Upper lobe of right lung (tissue), 1 donor: ENCODE measurements around the gene PIK3CB. TPM values are rescaled to one million over a fixed set of nuclear protein-coding genes. Genes with fewer than 3 reads are reported as not detected.
"Not testable (repeated sequence)": the region's sequence is repeated elsewhere in the genome, so short reads cannot be mapped to it uniquely, and the experiment has no call there.

Experiments used
- ATAC-seq: fragments of 200-7000 bp; cut with Tn5 transposase; one replicate; pipeline ENCODE4 v1.9.1; 2020; ENCODE audit warnings: mild to moderate bottlenecking, moderate library complexity
- DNase-seq: peaks from one replicate; pipeline ENCODE4 v3.0.0-alpha.2; 2020
- H3K27ac ChIP-seq: fragments of 200-600 bp; one replicate; pipeline ENCODE4 v1.8.0; 2022
- H3K27me3 ChIP-seq: fragments of 200-600 bp; one replicate; pipeline ENCODE4 v1.8.0; 2022; ENCODE audit warnings: mild to moderate bottlenecking
- H3K36me3 ChIP-seq: fragments of 200-600 bp; one replicate; pipeline ENCODE4 v1.8.0; 2022
- H3K4me1 ChIP-seq: fragments of 200-600 bp; one replicate; pipeline ENCODE4 v1.8.0; 2022
- H3K4me3 ChIP-seq: fragments of 200-600 bp; one replicate; pipeline ENCODE4 v1.8.0; 2022; ENCODE audit warnings: mild to moderate bottlenecking
- H3K9me3 ChIP-seq: fragments of 200-600 bp; one replicate; pipeline ENCODE4 v1.8.0; 2022
- intact Hi-C: fragments of 100-400 bp; cut with DNase I; formaldehyde crosslinking; loops from one replicate; pipeline ENCODE4 v1.11.0; 2022
- total RNA-seq: library from RNA; stranded (reverse); fragmentation: NEBNext Ultra II Directional; extraction: Animal tissue kit (Norgen Biotek cat#: 25700); gene quantifications from one replicate; pipeline ENCODE4 v1.2.1, GENCODE V29; 2021
- TF ChIP-seq, protein P1 (sequence below): fragments of 200-600 bp; IDR thresholded peaks from one replicate; pipeline ENCODE4 v1.8.0; 2022; ENCODE audit warnings: antibody characterized with exemption
- donor health status: DM: no; HTN: yes; CAD: no; lungs with severe emphysema.

Gene PIK3CB
- total RNA-seq, 1 donor from 2014 or later = 37.4 TPM

GRCh38 chr3:138797508-138798038, 37.2 kb downstream of the PIK3CB start:
- Histone ChIP-seq H3K4me1 (no peaks in the 10 kb centered on the region), H3K9me3 (no peaks in the 10 kb centered on the region), H3K36me3 (peaks cover 24% of the 10 kb centered on the region), H3K4me3 (no peak overlapping the region), H3K27ac (no peak overlapping the region), H3K27me3 (no peaks in the 10 kb centered on the region)
- intact Hi-C loops = no loop called here
- TF ChIP-seq, protein P1, sequence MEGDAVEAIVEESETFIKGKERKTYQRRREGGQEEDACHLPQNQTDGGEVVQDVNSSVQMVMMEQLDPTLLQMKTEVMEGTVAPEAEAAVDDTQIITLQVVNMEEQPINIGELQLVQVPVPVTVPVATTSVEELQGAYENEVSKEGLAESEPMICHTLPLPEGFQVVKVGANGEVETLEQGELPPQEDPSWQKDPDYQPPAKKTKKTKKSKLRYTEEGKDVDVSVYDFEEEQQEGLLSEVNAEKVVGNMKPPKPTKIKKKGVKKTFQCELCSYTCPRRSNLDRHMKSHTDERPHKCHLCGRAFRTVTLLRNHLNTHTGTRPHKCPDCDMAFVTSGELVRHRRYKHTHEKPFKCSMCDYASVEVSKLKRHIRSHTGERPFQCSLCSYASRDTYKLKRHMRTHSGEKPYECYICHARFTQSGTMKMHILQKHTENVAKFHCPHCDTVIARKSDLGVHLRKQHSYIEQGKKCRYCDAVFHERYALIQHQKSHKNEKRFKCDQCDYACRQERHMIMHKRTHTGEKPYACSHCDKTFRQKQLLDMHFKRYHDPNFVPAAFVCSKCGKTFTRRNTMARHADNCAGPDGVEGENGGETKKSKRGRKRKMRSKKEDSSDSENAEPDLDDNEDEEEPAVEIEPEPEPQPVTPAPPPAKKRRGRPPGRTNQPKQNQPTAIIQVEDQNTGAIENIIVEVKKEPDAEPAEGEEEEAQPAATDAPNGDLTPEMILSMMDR = no peak
- ATAC-seq (no peak), DNase-seq (no peak)

GRCh38 chr3:138796761-138797160, 38.0 kb downstream of the PIK3CB start:
- no peak overlapping the region for H3K27ac ChIP-seq
- H3K9me3 ChIP-seq = no peaks in the 10 kb centered on the region
- H3K4me1 ChIP-seq = no peaks in the 10 kb centered on the region
- TF ChIP-seq, protein P1 = no peak
- no peak overlapping the region for H3K4me3 ChIP-seq
- peaks cover 25% of the 10 kb centered on the region for H3K36me3 ChIP-seq
- no peaks in the 10 kb centered on the region for H3K27me3 ChIP-seq
- intact Hi-C loops = no loop called here
- ATAC-seq = no peak
- DNase-seq = no peak

- DNase-seq (no peak), ATAC-seq (peak; percentile 86)
- Histone ChIP-seq H3K36me3 (no peaks in the 10 kb centered on the region), H3K4me1 (peaks cover 5% of the 10 kb centered on the region), H3K9me3 (no peaks in the 10 kb centered on the region), H3K27ac (no peak overlapping the region), H3K27me3 (no peaks in the 10 kb centered on the region), H3K4me3 (no peak overlapping the region)
- intact Hi-C loops = no loop called here
- TF ChIP-seq, protein P1 = no peak
These were observed 47.9 kb downstream of the PIK3CB start for GRCh38 chr3:138786788-138787271.

DNA sequence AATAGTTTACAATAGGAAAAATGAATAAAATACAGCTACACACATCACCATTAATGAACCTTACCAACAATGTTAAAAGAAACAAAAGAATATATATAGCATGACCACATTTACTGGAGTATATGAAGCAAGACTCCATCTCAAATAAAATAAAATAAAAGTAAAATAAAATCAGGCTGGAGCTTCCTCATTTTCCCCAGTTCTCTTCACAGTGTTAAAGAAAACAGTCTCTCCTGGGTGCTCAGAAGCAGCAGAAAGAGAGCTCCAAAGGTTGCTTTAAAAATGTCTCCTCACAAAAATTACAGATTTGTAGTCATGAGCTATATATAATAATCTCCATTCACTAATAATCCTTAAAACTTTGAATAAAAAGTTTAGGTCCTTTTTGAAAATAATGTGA, 48.8 kb downstream of the PIK3CB start:
- Histone ChIP-seq H3K27ac (no peak overlapping the region), H3K4me3 (no peak overlapping the region), H3K36me3 (no peaks in the 10 kb centered on the region), H3K27me3 (no peaks in the 10 kb centered on the region), H3K4me1 (peaks cover 5% of the 10 kb centered on the region), H3K9me3 (no peaks in the 10 kb centered on the region)
- TF ChIP-seq, protein P1 = no peak
- DNase-seq (no peak), ATAC-seq (no peak)
- intact Hi-C loops = no loop called here

GRCh38 chr3:138785362-138785857, 49.3 kb downstream of the PIK3CB start:
- H3K27ac ChIP-seq, H3K9me3 ChIP-seq, H3K36me3 ChIP-seq, intact Hi-C loops, DNase-seq, H3K27me3 ChIP-seq, H3K4me3 ChIP-seq, ATAC-seq, H3K4me1 ChIP-seq: not testable (repeated sequence)

- no peak for ATAC-seq
- intact Hi-C loops = no loop called here
- H3K4me1 ChIP-seq = peaks cover 5% of the 10 kb centered on the region
- H3K27me3 ChIP-seq = no peaks in the 10 kb centered on the region
- DNase-seq = no peak
- no peaks in the 10 kb centered on the region for H3K36me3 ChIP-seq
- no peaks in the 10 kb centered on the region for H3K9me3 ChIP-seq
- no peak overlapping the region for H3K27ac ChIP-seq
- no peak overlapping the region for H3K4me3 ChIP-seq
- TF ChIP-seq, protein P1 = no peak
These were observed 52.0 kb downstream of the PIK3CB start for GRCh38 chr3:138782755-138783154.
